DND-41 (cell line): ENCODE measurements around the gene JAZF1.

Experiments
- ATAC-seq: fragments of 200-7000 bp; cut with Tn5 transposase; 3 replicates; pipeline ENCODE4 v1.9.1; 2021; ENCODE audit warnings: low read depth; ENCODE audit not compliant: insufficient read depth
- DNase-seq: peaks from one replicate; pipeline ENCODE4 v3.0.0-alpha.2; 2020
- H2AFZ ChIP-seq: 2 replicates; pipeline ENCODE4 v1.6.0; 2012; ENCODE audit warnings: low read depth, low read length
- H3K27ac ChIP-seq: 2 replicates; pipeline ENCODE4 v1.5.1; 2012; ENCODE audit warnings: low read length, inconsistent platforms
- H3K27me3 ChIP-seq: fragments of 200-600 bp; sonication (generic); 2 replicates; pipeline ENCODE4 v1.6.0; 2012; ENCODE audit warnings: low read length, mild to moderate bottlenecking, inconsistent platforms; ENCODE audit not compliant: insufficient read depth, poor library complexity
- H3K36me3 ChIP-seq: 2 replicates; pipeline ENCODE4 v1.5.1; 2012; ENCODE audit warnings: low read length, inconsistent platforms; ENCODE audit not compliant: insufficient read depth
- H3K4me1 ChIP-seq: 2 replicates; pipeline ENCODE4 v1.5.1; 2012; ENCODE audit warnings: mild to moderate bottlenecking, low read length; ENCODE audit not compliant: insufficient read depth
- H3K4me2 ChIP-seq: 2 replicates; pipeline ENCODE4 v1.6.0; 2012; ENCODE audit warnings: mild to moderate bottlenecking, moderate library complexity, low read length, inconsistent platforms; ENCODE audit not compliant: insufficient read depth
- H3K4me3 ChIP-seq, 2 experiments: fragments of 200-600 bp in 1 of 2; shearing (Covaris generic) in 1 of 2; 2 replicates each; pipeline ENCODE4 v1.5.1; 2012 to 2016; ENCODE audit warnings: inconsistent platforms in 2 of 2, low read length in 2 of 2, mild to moderate bottlenecking in 2 of 2, low read depth in 1 of 2, moderate library complexity in 1 of 2
- H3K79me2 ChIP-seq: 2 replicates; pipeline ENCODE4 v1.6.0; 2012; ENCODE audit warnings: low read length, inconsistent platforms; ENCODE audit not compliant: insufficient read depth
- H3K9ac ChIP-seq: 2 replicates; pipeline ENCODE4 v1.6.0; 2012; ENCODE audit warnings: low read depth, mild to moderate bottlenecking, inconsistent platforms, low read length, moderate library complexity
- H3K9me3 ChIP-seq: 2 replicates; pipeline ENCODE4 v1.5.1; 2012; ENCODE audit warnings: low read length, moderate library complexity, mild to moderate bottlenecking, inconsistent platforms; ENCODE audit not compliant: insufficient read depth, severe bottlenecking
- H4K20me1 ChIP-seq: 2 replicates; pipeline ENCODE4 v1.6.0; 2012; ENCODE audit warnings: low read length; ENCODE audit not compliant: insufficient read depth
- CTCF ChIP-seq: IDR thresholded peaks from 2 replicates; pipeline ENCODE4 v1.5.1; 2012; ENCODE audit warnings: borderline replicate concordance, low read length, moderate library complexity, mild to moderate bottlenecking; ENCODE audit not compliant: poor library complexity, severe bottlenecking; ENCODE audit errors: extremely low read depth
- EZH2 ChIP-seq: IDR thresholded peaks from 3 replicates; pipeline ENCODE4 v1.6.1; 2012; ENCODE audit warnings: borderline replicate concordance, low read depth, mild to moderate bottlenecking, moderate library complexity, low read length, inconsistent platforms; ENCODE audit not compliant: severe bottlenecking

JAZF1 gene

GRCh38 chr7:28200598-28200997, 20.0 kb upstream of the JAZF1 start:
- H3K4me2 ChIP-seq = no peak overlapping the region
- no peak overlapping the region for H3K9ac ChIP-seq
- H4K20me1 ChIP-seq = no peaks in the 10 kb centered on the region
- H3K9me3 ChIP-seq = no peaks in the 10 kb centered on the region
- TF ChIP-seq CTCF (no peak), EZH2 (no peak)
- H3K4me1 ChIP-seq = no peaks in the 10 kb centered on the region
- H3K27ac ChIP-seq = no peak overlapping the region
- peaks cover 3% of the 10 kb centered on the region for H3K27me3 ChIP-seq
- H3K36me3 ChIP-seq = no peaks in the 10 kb centered on the region
- no peak overlapping the region for H2AFZ ChIP-seq
- H3K79me2 ChIP-seq = no peaks in the 10 kb centered on the region
- ATAC-seq (no peak), DNase-seq (no peak)
- no peak overlapping the region for H3K4me3 ChIP-seq

- no peak for DNase-seq
These were observed 18.5 kb upstream of the JAZF1 start for GRCh38 chr7:28199021-28199510.

GRCh38 chr7:28195910-28196620, 15.5 kb upstream of the JAZF1 start:
- TF ChIP-seq EZH2 (no peak), CTCF (no peak)
- H3K9ac ChIP-seq = no peak overlapping the region
- no peaks in the 10 kb centered on the region for H3K9me3 ChIP-seq
- no peaks in the 10 kb centered on the region for H3K4me1 ChIP-seq
- H3K36me3 ChIP-seq = no peaks in the 10 kb centered on the region
- no peak overlapping the region for H2AFZ ChIP-seq
- H3K27ac ChIP-seq = no peak overlapping the region
- no peak overlapping the region for H3K4me2 ChIP-seq
- DNase-seq (no peak), ATAC-seq (no peak)
- H3K27me3 ChIP-seq = peaks cover 13% of the 10 kb centered on the region
- H4K20me1 ChIP-seq = no peaks in the 10 kb centered on the region
- H3K4me3 ChIP-seq = no peak overlapping the region
- H3K79me2 ChIP-seq = no peaks in the 10 kb centered on the region

More at GRCh38 chr7:28199021-28199510, 18.5 kb upstream of the JAZF1 start:
- Histone ChIP-seq H3K36me3 (no peaks in the 10 kb centered on the region), H3K9me3 (no peaks in the 10 kb centered on the region), H3K27ac (no peak overlapping the region), H3K9ac (no peak overlapping the region), H3K4me3 (no peak overlapping the region), H3K4me2 (no peak overlapping the region), H3K27me3 (peaks cover 8% of the 10 kb centered on the region), H3K4me1 (no peaks in the 10 kb centered on the region), H2AFZ (no peak overlapping the region), H3K79me2 (no peaks in the 10 kb centered on the region), H4K20me1 (no peaks in the 10 kb centered on the region)
- ATAC-seq = no peak
- TF ChIP-seq EZH2 = no peak
- TF ChIP-seq CTCF = no peak
